Central memory CD8-positive, alpha-beta T cell (primary cell): ENCODE results near the gene WDR7.

Experiments
- ATAC-seq: fragments of 150-1000 bp; cut with Tn5 transposase; replicated peaks from 2 replicates; pipeline ENCODE4 v1.10.0; 2022; ENCODE audit warnings: mild to moderate bottlenecking, moderate FRiP score, moderate number of reproducible peaks; ENCODE audit not compliant: poor library complexity, severe bottlenecking; ENCODE audit errors: extremely low read depth
- DNase-seq, 2 donors: peaks; one replicate each; pipeline ENCODE4 v3.0.0; 2021; ENCODE audit warnings: low spot score in 2 of 2
- H3K27ac Mint-ChIP-seq: one replicate; pipeline ENCODE4 v1.8.0; 2022; ENCODE audit warnings: low read depth, mild to moderate bottlenecking, moderate library complexity, mixed read lengths
- H3K27me3 Mint-ChIP-seq: one replicate; pipeline ENCODE4 v1.8.0; 2022; ENCODE audit warnings: mixed read lengths
- H3K36me3 Mint-ChIP-seq: one replicate; pipeline ENCODE4 v1.8.0; 2022; ENCODE audit warnings: mild to moderate bottlenecking, moderate library complexity, mixed read lengths; ENCODE audit not compliant: insufficient read depth
- H3K4me1 Mint-ChIP-seq: one replicate; pipeline ENCODE4 v1.8.0; 2022; ENCODE audit warnings: mixed read lengths
- H3K4me3 Mint-ChIP-seq: one replicate; pipeline ENCODE4 v1.8.0; 2022; ENCODE audit warnings: mild to moderate bottlenecking, moderate library complexity, mixed read lengths
- H3K9me3 Mint-ChIP-seq: one replicate; pipeline ENCODE4 v1.8.0; 2022; ENCODE audit warnings: mixed read lengths

The WDR7 gene

GRCh38 chr18:56945171-56946083, 294.3 kb downstream of the WDR7 start:
- Mint-ChIP-seq H3K9me3 (no peaks in the 10 kb centered on the region), H3K27ac (no peak overlapping the region), H3K4me3 (no peak overlapping the region), H3K36me3 (peaks cover 2% of the 10 kb centered on the region), H3K27me3 (no peaks in the 10 kb centered on the region), H3K4me1 (no peaks in the 10 kb centered on the region)
- no peak for ATAC-seq
- no peak for DNase-seq

GRCh38 chr18:56947236-56947635, 296.1 kb downstream of the WDR7 start:
- Mint-ChIP-seq H3K36me3 (peaks cover 2% of the 10 kb centered on the region), H3K27ac (no peak overlapping the region), H3K4me3 (no peak overlapping the region), H3K4me1 (no peaks in the 10 kb centered on the region), H3K27me3 (no peaks in the 10 kb centered on the region), H3K9me3 (no peaks in the 10 kb centered on the region)
- DNase-seq: no peak
- no peak for ATAC-seq

GRCh38 chr18:56952026-56952425, 300.9 kb downstream of the WDR7 start:
- H3K36me3 Mint-ChIP-seq: peaks cover 2% of the 10 kb centered on the region
- no peak overlapping the region for H3K4me3 Mint-ChIP-seq
- H3K9me3 Mint-ChIP-seq: no peaks in the 10 kb centered on the region
- H3K27me3 Mint-ChIP-seq: no peaks in the 10 kb centered on the region
- ATAC-seq: no peak
- H3K27ac Mint-ChIP-seq: no peak overlapping the region
- no peaks in the 10 kb centered on the region for H3K4me1 Mint-ChIP-seq
- DNase-seq: no peak

- no peak for ATAC-seq
- H3K27ac Mint-ChIP-seq: no peak overlapping the region
- H3K27me3 Mint-ChIP-seq: no peaks in the 10 kb centered on the region
- no peaks in the 10 kb centered on the region for H3K9me3 Mint-ChIP-seq
- no peak for DNase-seq
- H3K4me3 Mint-ChIP-seq: no peak overlapping the region
- H3K4me1 Mint-ChIP-seq: no peaks in the 10 kb centered on the region
- peaks cover 1% of the 10 kb centered on the region for H3K36me3 Mint-ChIP-seq
Measured at GRCh38 chr18:56953428-56954198, 302.5 kb downstream of the WDR7 start.

- Mint-ChIP-seq H3K4me3 (no peak overlapping the region), H3K36me3 (peaks cover 3% of the 10 kb centered on the region), H3K27me3 (no peaks in the 10 kb centered on the region), H3K27ac (no peak overlapping the region), H3K9me3 (no peaks in the 10 kb centered on the region), H3K4me1 (no peaks in the 10 kb centered on the region)
- DNase-seq (no peak), ATAC-seq (no peak)
Measured at GRCh38 chr18:56955490-56955889, 304.3 kb downstream of the WDR7 start.

- no peak for ATAC-seq
Measured at GRCh38 chr18:56959120-56959519, 308.0 kb downstream of the WDR7 start.

GRCh38 chr18:56962322-56962721, 311.2 kb downstream of the WDR7 start:
- H3K27me3 Mint-ChIP-seq: no peaks in the 10 kb centered on the region
- DNase-seq: no peak
- H3K36me3 Mint-ChIP-seq: peaks cover 8% of the 10 kb centered on the region
- no peaks in the 10 kb centered on the region for H3K4me1 Mint-ChIP-seq
- no peak for ATAC-seq
- H3K27ac Mint-ChIP-seq: no peak overlapping the region
- H3K4me3 Mint-ChIP-seq: no peak overlapping the region
- no peaks in the 10 kb centered on the region for H3K9me3 Mint-ChIP-seq

More at GRCh38 chr18:56959120-56959519, 308.0 kb downstream of the WDR7 start:
- Mint-ChIP-seq H3K4me3 (no peak overlapping the region), H3K4me1 (no peaks in the 10 kb centered on the region), H3K36me3 (peaks cover 3% of the 10 kb centered on the region), H3K27ac (no peak overlapping the region), H3K27me3 (no peaks in the 10 kb centered on the region), H3K9me3 (no peaks in the 10 kb centered on the region)
- DNase-seq: no peak

GRCh38 chr18:56967035-56967434, 315.9 kb downstream of the WDR7 start:
- no peak overlapping the region for H3K4me3 Mint-ChIP-seq
- ATAC-seq: no peak
- no peak for DNase-seq
- no peaks in the 10 kb centered on the region for H3K27me3 Mint-ChIP-seq
- peaks cover 9% of the 10 kb centered on the region for H3K36me3 Mint-ChIP-seq
- H3K4me1 Mint-ChIP-seq: no peaks in the 10 kb centered on the region
- H3K27ac Mint-ChIP-seq: no peak overlapping the region
- no peaks in the 10 kb centered on the region for H3K9me3 Mint-ChIP-seq

GRCh38 chr18:56973487-56973886, 322.3 kb downstream of the WDR7 start:
- DNase-seq (no peak), ATAC-seq (no peak)
- Mint-ChIP-seq H3K27me3 (no peaks in the 10 kb centered on the region), H3K36me3 (peaks cover 2% of the 10 kb centered on the region), H3K9me3 (no peaks in the 10 kb centered on the region), H3K4me1 (no peaks in the 10 kb centered on the region), H3K27ac (no peak overlapping the region), H3K4me3 (no peak overlapping the region)

- ATAC-seq (no peak), DNase-seq (no peak)
- Mint-ChIP-seq H3K36me3 (peaks cover 3% of the 10 kb centered on the region), H3K27me3 (no peaks in the 10 kb centered on the region), H3K4me3 (no peak overlapping the region), H3K27ac (peak overlapping the region; percentile 58), H3K9me3 (no peaks in the 10 kb centered on the region), H3K4me1 (no peaks in the 10 kb centered on the region)
Measured at GRCh38 chr18:56974141-56974540, 323.0 kb downstream of the WDR7 start.

- no peak overlapping the region for H3K27ac Mint-ChIP-seq
- H3K36me3 Mint-ChIP-seq: peaks cover 2% of the 10 kb centered on the region
- H3K9me3 Mint-ChIP-seq: no peaks in the 10 kb centered on the region
- no peak for ATAC-seq
- DNase-seq: no peak
- H3K4me3 Mint-ChIP-seq: no peak overlapping the region
- H3K27me3 Mint-ChIP-seq: no peaks in the 10 kb centered on the region
- no peaks in the 10 kb centered on the region for H3K4me1 Mint-ChIP-seq
Measured at GRCh38 chr18:56975276-56975675, 324.1 kb downstream of the WDR7 start.

GRCh38 chr18:56977309-56977708, 326.1 kb downstream of the WDR7 start:
- no peaks in the 10 kb centered on the region for H3K9me3 Mint-ChIP-seq
- H3K4me1 Mint-ChIP-seq: no peaks in the 10 kb centered on the region
- peaks cover 2% of the 10 kb centered on the region for H3K36me3 Mint-ChIP-seq
- H3K27me3 Mint-ChIP-seq: no peaks in the 10 kb centered on the region
- no peak overlapping the region for H3K4me3 Mint-ChIP-seq
- no peak for ATAC-seq
- H3K27ac Mint-ChIP-seq: no peak overlapping the region
- no peak for DNase-seq

- peaks cover 2% of the 10 kb centered on the region for H3K36me3 Mint-ChIP-seq
- H3K27me3 Mint-ChIP-seq: no peaks in the 10 kb centered on the region
- no peak for ATAC-seq
- H3K4me1 Mint-ChIP-seq: no peaks in the 10 kb centered on the region
- no peak for DNase-seq
- no peak overlapping the region for H3K4me3 Mint-ChIP-seq
- H3K27ac Mint-ChIP-seq: no peak overlapping the region
- no peaks in the 10 kb centered on the region for H3K9me3 Mint-ChIP-seq
Measured at GRCh38 chr18:56977771-56978170, 326.6 kb downstream of the WDR7 start.
